Endothelial cell of umbilical vein (primary cell): Measurements from ENCODE around the gene ARFIP1.
"Not testable (repeated sequence)": the region's sequence is repeated elsewhere in the genome, so short reads cannot be mapped to it uniquely, and the experiment has no call there.

Source experiments
- CTCF ChIP-seq, 2 donors: IDR thresholded peaks; 1 replicate in 1 of 2; 2 replicates in 1 of 2; pipeline ENCODE4 v1.5.1; 2011; ENCODE audit warnings: low read length in 2 of 2, mild to moderate bottlenecking in 2 of 2, moderate library complexity in 2 of 2, control low read depth in 1 of 2, inconsistent platforms in 1 of 2, low read depth in 1 of 2; ENCODE audit not compliant: insufficient read depth in 1 of 2; ENCODE audit errors: extremely low read depth in 1 of 2
- EZH2 ChIP-seq: IDR thresholded peaks from 2 replicates; pipeline ENCODE4 v1.6.1; 2012; ENCODE audit warnings: borderline replicate concordance, low read depth, mild to moderate bottlenecking, moderate library complexity, low read length, inconsistent platforms; ENCODE audit not compliant: severe bottlenecking
- GATA2 ChIP-seq: IDR thresholded peaks from 2 replicates; pipeline ENCODE4 v1.7.0; 2011; ENCODE audit warnings: low read depth, mild to moderate bottlenecking, moderate library complexity, mixed read lengths, low read length; ENCODE audit not compliant: insufficient read length, insufficient read depth
- JUN ChIP-seq: IDR thresholded peaks from 2 replicates; pipeline ENCODE4 v1.6.1; 2011; ENCODE audit warnings: borderline replicate concordance, low read depth; ENCODE audit not compliant: insufficient read length, insufficient read depth
- MAX ChIP-seq: IDR thresholded peaks from 2 replicates; pipeline ENCODE4 v1.6.1; 2011; ENCODE audit not compliant: insufficient read depth, insufficient read length
- MYC ChIP-seq: IDR thresholded peaks from one replicate; pipeline ENCODE4 v1.6.1; 2011; ENCODE audit warnings: mild to moderate bottlenecking, low read depth, low read length
- POLR2A ChIP-seq: IDR thresholded peaks from 2 replicates; pipeline ENCODE4 v1.6.1; 2012; ENCODE audit warnings: low read depth, mild to moderate bottlenecking, control low read depth, low read length
- POLR2AphosphoS5 ChIP-seq: IDR thresholded peaks from 2 replicates; pipeline ENCODE4 v1.6.1; 2012; ENCODE audit warnings: low read depth, mild to moderate bottlenecking, control low read depth, low read length, moderate library complexity; ENCODE audit not compliant: insufficient read depth

- TF ChIP-seq EZH2; CTCF (IDR thresholded peaks at IDR 0.05; ENCODE audit: extremely low read depth in 1 of 2, insufficient read depth in 1 of 2, low read depth in 1 of 2, low read length in 2 of 2); POLR2A; JUN; GATA2; MYC; POLR2AphosphoS5; MAX: not testable (repeated sequence)
These were observed 14.6 kb upstream of the ARFIP1 start for GRCh38 chr4:152765069-152765737.
